Measurements from ENCODE around the gene ANKZF1. TPM values are rescaled to one million over a fixed set of nuclear protein-coding genes. Genes with fewer than 3 reads are reported as not detected.
A peak's percentile ranks its signal among the peaks of the same experiment; 100 is the strongest.

ANKZF1 gene, protein sequence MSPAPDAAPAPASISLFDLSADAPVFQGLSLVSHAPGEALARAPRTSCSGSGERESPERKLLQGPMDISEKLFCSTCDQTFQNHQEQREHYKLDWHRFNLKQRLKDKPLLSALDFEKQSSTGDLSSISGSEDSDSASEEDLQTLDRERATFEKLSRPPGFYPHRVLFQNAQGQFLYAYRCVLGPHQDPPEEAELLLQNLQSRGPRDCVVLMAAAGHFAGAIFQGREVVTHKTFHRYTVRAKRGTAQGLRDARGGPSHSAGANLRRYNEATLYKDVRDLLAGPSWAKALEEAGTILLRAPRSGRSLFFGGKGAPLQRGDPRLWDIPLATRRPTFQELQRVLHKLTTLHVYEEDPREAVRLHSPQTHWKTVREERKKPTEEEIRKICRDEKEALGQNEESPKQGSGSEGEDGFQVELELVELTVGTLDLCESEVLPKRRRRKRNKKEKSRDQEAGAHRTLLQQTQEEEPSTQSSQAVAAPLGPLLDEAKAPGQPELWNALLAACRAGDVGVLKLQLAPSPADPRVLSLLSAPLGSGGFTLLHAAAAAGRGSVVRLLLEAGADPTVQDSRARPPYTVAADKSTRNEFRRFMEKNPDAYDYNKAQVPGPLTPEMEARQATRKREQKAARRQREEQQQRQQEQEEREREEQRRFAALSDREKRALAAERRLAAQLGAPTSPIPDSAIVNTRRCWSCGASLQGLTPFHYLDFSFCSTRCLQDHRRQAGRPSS
- total RNA-seq (10 to 100 TPM; 29.2 to 53.6 TPM), polyA plus RNA-seq (ENCODE audit: insufficient read length in 2 of 2) (10 to 100 TPM; 44.0 to 74.2 TPM)
- long read RNA-seq, donor 1, partial matches to known transcripts, result 0 of 4 reads
- long read RNA-seq, donor 1, other reads (novel, unspliced or antisense), result 0 of 4 reads
- long read RNA-seq, donor 2, partial matches to known transcripts, result 0 of 3 reads
- long read RNA-seq, donor 2, other reads (novel, unspliced or antisense), result 0 of 3 reads
- long read RNA-seq, donor 3, partial matches to known transcripts, result 0 of 3 reads
- long read RNA-seq, donor 3, other reads (novel, unspliced or antisense), result 0 of 3 reads
- long read RNA-seq, donor 4, partial matches to known transcripts, result 8 of 23 reads
- long read RNA-seq, donor 4, other reads (novel, unspliced or antisense), result 0 of 23 reads

DNA sequence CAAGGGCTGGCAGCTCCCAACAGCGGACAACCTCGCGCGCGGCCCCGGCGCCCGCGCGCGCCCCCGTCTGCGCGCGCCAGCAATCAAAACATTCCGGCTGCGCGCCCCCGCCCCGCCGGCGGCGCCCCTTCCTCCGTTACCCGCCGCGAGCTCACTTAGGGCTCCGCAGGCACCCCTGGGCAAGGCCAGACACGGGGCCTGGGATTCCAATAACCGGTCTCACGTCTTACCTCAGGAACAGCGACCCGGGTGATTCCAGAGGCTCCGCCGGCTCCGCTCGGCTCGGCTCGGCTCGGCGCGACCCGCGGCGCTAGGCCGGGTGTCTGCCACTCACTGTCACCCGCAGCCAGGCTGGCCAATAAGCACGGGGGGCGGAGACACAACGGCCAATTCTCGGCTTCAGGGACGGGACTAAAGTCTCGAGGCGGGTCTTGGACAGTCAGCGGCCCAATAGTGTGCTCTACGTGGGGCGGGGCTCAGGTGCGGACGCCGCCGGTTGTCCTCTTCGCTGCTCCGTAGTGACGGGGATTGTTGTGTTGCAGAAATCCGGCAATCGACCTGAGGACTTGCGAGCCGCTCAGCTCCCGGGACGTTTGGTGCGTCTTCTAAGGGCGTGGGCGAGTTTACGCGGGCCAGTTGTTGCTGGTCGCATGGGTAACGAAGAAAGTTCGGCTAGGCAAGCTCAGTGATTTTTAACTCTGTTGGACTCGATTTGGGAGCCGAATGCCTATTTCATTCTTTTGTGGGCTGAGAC lies at the start of gene ANKZF1, which contains the start of gene ATG9A:
Gene ANKZF1 (plus strand): TSS at position 502 of the 754 bp plus-strand sequence. CDS start 452 bp downstream, outside the sequence.
Gene ATG9A (minus strand): TSS at position 332 of the 754 bp plus-strand sequence. CDS start 1,612 bp downstream, outside the sequence.
- Histone ChIP-seq H3K27me3 (ENCODE audit: control insufficient read depth, insufficient read depth, low read length) (no peaks in the 10 kb centered on the region), H3K4me1 (ENCODE audit: control insufficient read depth, insufficient read depth, low read length) (peaks cover 29% of the 10 kb centered on the region), H3K36me3 (ENCODE audit: control insufficient read depth, insufficient read depth, low read length) (peaks cover 48% of the 10 kb centered on the region), H3K27ac (ENCODE audit: low read depth, low read length) (peak within 1 kb of the TSS; percentile 97), H3K4me3 (ENCODE audit: low read depth, low read length) (peak within 1 kb of the TSS; percentile 98), H3K9me3 (ENCODE audit: control insufficient read depth, insufficient read depth, low read length) (no peaks in the 10 kb centered on the region)
- peak; percentile 91 to 100 (median 97) for DNase-seq (ENCODE audit: low read depth in 4 of 6, low spot score in 6 of 6)
- WGBS (ENCODE audit: insufficient coverage), result under 1% methylated on average over 80 of the region's 80 CpGs

DNA sequence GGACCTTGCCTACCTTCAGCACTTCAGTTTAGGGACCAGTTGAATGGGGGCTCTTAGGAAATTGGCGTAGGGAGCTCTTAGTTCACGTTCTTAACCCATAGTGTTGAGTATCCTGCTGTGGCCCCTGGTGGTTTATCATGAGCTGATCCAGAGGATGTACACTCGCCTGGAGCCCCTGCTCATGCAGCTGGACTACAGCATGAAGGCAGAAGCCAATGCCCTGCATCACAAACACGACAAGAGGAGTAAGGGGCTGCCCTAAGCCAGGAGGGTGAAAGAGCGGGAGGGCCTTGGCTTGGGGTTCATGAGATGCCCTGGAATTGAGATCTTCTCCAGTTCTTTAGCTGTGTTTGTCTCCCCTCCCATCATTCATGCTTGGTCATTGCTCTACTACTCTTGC lies 48.6 kb upstream of the ANKZF1 start:
- Histone ChIP-seq H3K9me3 (ENCODE audit: control insufficient read depth, insufficient read depth, low read length) (no peaks in the 10 kb centered on the region), H3K4me1 (ENCODE audit: control insufficient read depth, insufficient read depth, low read length) (peaks cover 32% of the 10 kb centered on the region), H3K27ac (ENCODE audit: low read depth, low read length) (no peak overlapping the region), H3K4me3 (ENCODE audit: low read depth, low read length) (no peak overlapping the region), H3K36me3 (ENCODE audit: control insufficient read depth, insufficient read depth, low read length) (peaks cover 50% of the 10 kb centered on the region), H3K27me3 (ENCODE audit: control insufficient read depth, insufficient read depth, low read length) (no peaks in the 10 kb centered on the region)
- no peak for DNase-seq (ENCODE audit: low read depth in 4 of 6, low spot score in 6 of 6)
- WGBS (ENCODE audit: insufficient coverage), result 85% methylated on average over 4 of the region's 5 CpGs

DNA sequence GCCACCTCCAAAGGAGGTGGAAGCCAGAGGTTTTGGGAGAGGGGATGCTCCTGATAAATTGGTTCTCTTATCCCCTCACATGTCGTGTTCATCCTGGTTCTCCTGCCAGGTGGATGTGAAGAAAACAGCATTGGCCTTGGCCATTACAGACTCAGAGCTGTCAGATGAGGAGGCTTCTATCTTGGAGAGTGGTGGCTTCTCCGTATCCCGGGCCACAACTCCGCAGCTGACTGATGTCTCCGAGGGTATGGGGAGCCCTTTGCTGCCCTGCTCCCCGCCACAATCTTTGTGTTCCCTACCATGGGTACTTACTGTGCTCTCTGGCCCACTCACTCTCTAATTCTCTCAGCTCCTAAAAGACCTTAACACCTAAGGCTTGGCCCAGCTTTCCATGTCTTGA lies 48.1 kb upstream of the ANKZF1 start:
- Histone ChIP-seq H3K36me3 (ENCODE audit: control insufficient read depth, insufficient read depth, low read length) (peaks cover 50% of the 10 kb centered on the region), H3K27ac (ENCODE audit: low read depth, low read length) (no peak overlapping the region), H3K9me3 (ENCODE audit: control insufficient read depth, insufficient read depth, low read length) (no peaks in the 10 kb centered on the region), H3K27me3 (ENCODE audit: control insufficient read depth, insufficient read depth, low read length) (no peaks in the 10 kb centered on the region), H3K4me3 (ENCODE audit: low read depth, low read length) (no peak overlapping the region), H3K4me1 (ENCODE audit: control insufficient read depth, insufficient read depth, low read length) (peaks cover 27% of the 10 kb centered on the region)
- 92% methylated on average over 4 of the region's 6 CpGs for WGBS (ENCODE audit: insufficient coverage)
- no peak for DNase-seq (ENCODE audit: low read depth in 4 of 6, low spot score in 6 of 6)

DNA sequence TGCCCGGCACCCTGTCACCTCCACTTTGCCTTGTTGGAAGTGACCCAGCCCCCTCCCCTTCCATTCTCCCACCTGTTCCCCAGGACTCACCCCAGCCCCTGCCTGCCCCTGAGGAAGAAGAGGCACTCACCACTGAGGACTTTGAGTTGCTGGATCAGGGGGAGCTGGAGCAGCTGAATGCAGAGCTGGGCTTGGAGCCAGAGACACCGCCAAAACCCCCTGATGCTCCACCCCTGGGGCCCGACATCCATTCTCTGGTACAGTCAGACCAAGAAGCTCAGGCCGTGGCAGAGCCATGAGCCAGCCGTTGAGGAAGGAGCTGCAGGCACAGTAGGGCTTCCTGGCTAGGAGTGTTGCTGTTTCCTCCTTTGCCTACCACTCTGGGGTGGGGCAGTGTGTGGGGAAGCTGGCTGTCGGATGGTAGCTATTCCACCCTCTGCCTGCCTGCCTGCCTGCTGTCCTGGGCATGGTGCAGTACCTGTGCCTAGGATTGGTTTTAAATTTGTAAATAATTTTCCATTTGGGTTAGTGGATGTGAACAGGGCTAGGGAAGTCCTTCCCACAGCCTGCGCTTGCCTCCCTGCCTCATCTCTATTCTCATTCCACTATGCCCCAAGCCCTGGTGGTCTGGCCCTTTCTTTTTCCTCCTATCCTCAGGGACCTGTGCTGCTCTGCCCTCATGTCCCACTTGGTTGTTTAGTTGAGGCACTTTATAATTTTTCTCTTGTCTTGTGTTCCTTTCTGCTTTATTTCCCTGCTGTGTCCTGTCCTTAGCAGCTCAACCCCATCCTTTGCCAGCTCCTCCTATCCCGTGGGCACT lies 47.1 kb upstream of the ANKZF1 start:
- Histone ChIP-seq H3K9me3 (ENCODE audit: control insufficient read depth, insufficient read depth, low read length) (no peaks in the 10 kb centered on the region), H3K4me3 (ENCODE audit: low read depth, low read length) (no peak overlapping the region), H3K36me3 (ENCODE audit: control insufficient read depth, insufficient read depth, low read length) (peaks cover 50% of the 10 kb centered on the region), H3K27ac (ENCODE audit: low read depth, low read length) (no peak overlapping the region), H3K27me3 (ENCODE audit: control insufficient read depth, insufficient read depth, low read length) (no peaks in the 10 kb centered on the region), H3K4me1 (ENCODE audit: control insufficient read depth, insufficient read depth, low read length) (peaks cover 24% of the 10 kb centered on the region)
- 53% methylated on average over 4 of the region's 8 CpGs for WGBS (ENCODE audit: insufficient coverage)
- DNase-seq (ENCODE audit: low read depth in 4 of 6, low spot score in 6 of 6), result no peak

DNA sequence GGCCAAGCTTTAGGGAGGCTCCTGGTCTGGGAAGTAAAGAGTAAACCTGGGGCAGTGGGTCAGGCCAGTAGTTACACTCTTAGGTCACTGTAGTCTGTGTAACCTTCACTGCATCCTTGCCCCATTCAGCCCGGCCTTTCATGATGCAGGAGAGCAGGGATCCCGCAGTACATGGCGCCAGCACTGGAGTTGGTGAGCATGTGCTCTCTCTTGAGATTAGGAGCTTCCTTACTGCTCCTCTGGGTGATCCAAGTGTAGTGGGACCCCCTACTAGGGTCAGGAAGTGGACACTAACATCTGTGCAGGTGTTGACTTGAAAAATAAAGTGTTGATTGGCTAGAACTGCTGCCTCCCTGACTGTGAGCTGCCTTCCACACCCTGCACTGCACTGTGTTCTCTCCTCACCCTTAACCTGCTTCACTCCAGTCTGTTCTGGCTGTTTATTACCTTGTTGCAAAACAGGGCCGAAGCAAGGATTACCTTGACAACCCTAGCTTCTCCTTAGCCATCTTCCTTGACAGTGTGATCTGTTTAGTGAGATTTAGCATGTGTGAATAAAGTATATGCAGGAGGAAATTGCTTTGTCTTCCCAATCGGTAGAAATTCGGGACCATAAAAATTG lies 46.3 kb upstream of the ANKZF1 start:
- Histone ChIP-seq H3K4me1 (ENCODE audit: control insufficient read depth, insufficient read depth, low read length) (peaks cover 22% of the 10 kb centered on the region), H3K9me3 (ENCODE audit: control insufficient read depth, insufficient read depth, low read length) (no peaks in the 10 kb centered on the region), H3K36me3 (ENCODE audit: control insufficient read depth, insufficient read depth, low read length) (peaks cover 50% of the 10 kb centered on the region), H3K4me3 (ENCODE audit: low read depth, low read length) (no peak overlapping the region), H3K27ac (ENCODE audit: low read depth, low read length) (no peak overlapping the region), H3K27me3 (ENCODE audit: control insufficient read depth, insufficient read depth, low read length) (no peaks in the 10 kb centered on the region)
- 100% methylated on average over 4 of the region's 6 CpGs for WGBS (ENCODE audit: insufficient coverage)
- no peak for DNase-seq (ENCODE audit: low read depth in 4 of 6, low spot score in 6 of 6)

DNA sequence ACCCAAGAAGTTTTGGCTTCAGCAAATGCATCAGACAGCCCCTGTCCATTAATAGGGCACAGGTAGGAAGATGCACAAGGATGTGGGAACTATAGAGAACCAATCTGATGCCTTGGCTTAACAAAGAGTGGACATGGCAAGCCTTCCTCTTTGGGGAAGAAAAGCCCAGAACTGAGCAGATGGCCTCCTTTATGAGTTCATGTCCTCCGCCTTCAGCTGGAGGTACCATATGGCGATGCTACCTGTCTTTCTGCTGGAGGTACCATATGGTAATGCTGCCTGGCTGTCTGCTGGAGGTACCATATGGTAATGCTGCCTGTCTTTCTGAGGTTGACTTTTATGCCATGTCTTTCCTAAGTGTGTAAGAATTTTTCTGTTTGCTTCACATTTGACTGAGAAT lies 45.5 kb upstream of the ANKZF1 start:
- H3K9me3 ChIP-seq (ENCODE audit: control insufficient read depth, insufficient read depth, low read length), result no peaks in the 10 kb centered on the region
- H3K27me3 ChIP-seq (ENCODE audit: control insufficient read depth, insufficient read depth, low read length), result no peaks in the 10 kb centered on the region
- WGBS (ENCODE audit: insufficient coverage), result 92% methylated on average over 2 of the region's 2 CpGs
- no peak for DNase-seq (ENCODE audit: low read depth in 4 of 6, low spot score in 6 of 6)
- H3K4me3 ChIP-seq (ENCODE audit: low read depth, low read length), result no peak overlapping the region
- H3K4me1 ChIP-seq (ENCODE audit: control insufficient read depth, insufficient read depth, low read length), result peaks cover 16% of the 10 kb centered on the region
- peaks cover 50% of the 10 kb centered on the region for H3K36me3 ChIP-seq (ENCODE audit: control insufficient read depth, insufficient read depth, low read length)
- no peak overlapping the region for H3K27ac ChIP-seq (ENCODE audit: low read depth, low read length)

DNA sequence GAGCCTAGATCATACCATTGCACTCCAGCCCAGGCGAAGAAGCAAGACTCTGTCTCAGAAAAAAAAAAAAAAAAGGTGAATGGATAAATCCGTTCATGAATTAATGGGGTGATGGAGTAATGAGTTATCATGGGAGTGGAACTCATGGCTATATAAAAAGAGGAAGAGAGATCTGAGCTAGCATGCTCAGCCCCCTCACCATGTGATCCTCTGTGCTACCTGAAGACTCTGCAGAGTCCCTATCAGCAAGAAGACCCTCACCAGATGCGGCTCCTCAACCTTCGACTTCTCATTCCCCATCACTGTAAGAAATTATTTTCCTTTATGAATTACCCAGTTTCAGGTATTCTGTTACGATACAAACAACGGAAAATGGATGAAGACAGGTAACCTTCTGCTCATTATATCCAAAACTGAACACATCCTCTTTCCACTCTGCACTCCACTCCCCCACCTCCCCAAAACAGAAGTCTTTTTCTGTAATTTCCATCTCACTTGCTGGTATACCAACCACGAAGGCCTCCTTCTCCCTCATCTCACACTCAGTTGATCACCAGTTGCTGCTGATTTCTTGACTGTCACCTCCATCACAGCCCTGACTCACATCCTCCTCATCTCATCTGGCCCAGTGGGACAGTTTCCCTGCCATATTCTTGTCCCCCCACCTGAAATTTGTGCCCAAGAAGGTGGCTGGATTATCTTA lies 42.7 kb upstream of the ANKZF1 start:
- Histone ChIP-seq H3K27ac (ENCODE audit: low read depth, low read length) (no peak overlapping the region), H3K4me3 (ENCODE audit: low read depth, low read length) (no peak overlapping the region), H3K9me3 (ENCODE audit: control insufficient read depth, insufficient read depth, low read length) (no peaks in the 10 kb centered on the region), H3K4me1 (ENCODE audit: control insufficient read depth, insufficient read depth, low read length) (peaks cover 7% of the 10 kb centered on the region), H3K27me3 (ENCODE audit: control insufficient read depth, insufficient read depth, low read length) (no peaks in the 10 kb centered on the region), H3K36me3 (ENCODE audit: control insufficient read depth, insufficient read depth, low read length) (peaks cover 24% of the 10 kb centered on the region)
- no peak for DNase-seq (ENCODE audit: low read depth in 4 of 6, low spot score in 6 of 6)
- 89% methylated on average over 5 of the region's 7 CpGs for WGBS (ENCODE audit: insufficient coverage)

DNA sequence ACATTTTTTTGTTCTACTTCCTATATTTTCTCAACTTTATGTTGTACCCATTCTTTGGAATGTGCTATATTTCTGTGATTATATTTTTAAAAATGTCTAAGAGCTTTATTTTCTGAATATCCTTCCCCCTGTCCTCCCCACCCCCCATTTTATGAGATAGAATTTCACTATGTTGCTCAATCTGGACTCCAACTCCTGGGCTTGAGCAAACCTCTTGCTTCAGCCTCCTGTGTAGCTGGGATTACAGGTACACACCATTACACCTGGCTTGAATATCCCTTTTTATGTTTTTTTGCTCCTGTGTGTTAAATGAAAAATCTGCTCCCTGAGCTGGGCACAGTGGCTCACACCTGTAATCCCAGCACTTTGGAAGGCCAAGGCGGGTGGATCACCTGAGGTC lies 32.2 kb upstream of the ANKZF1 start:
- Histone ChIP-seq H3K27me3 (ENCODE audit: control insufficient read depth, insufficient read depth, low read length) (no peaks in the 10 kb centered on the region), H3K4me3 (ENCODE audit: low read depth, low read length) (no peak overlapping the region), H3K36me3 (ENCODE audit: control insufficient read depth, insufficient read depth, low read length) (no peaks in the 10 kb centered on the region), H3K27ac (ENCODE audit: low read depth, low read length) (no peak overlapping the region), H3K9me3 (ENCODE audit: control insufficient read depth, insufficient read depth, low read length) (no peaks in the 10 kb centered on the region), H3K4me1 (ENCODE audit: control insufficient read depth, insufficient read depth, low read length) (peaks cover 3% of the 10 kb centered on the region)
- DNase-seq (ENCODE audit: low read depth in 4 of 6, low spot score in 6 of 6), result no peak
- no CpG with 5 or more reads among the region's 1 CpG for WGBS (ENCODE audit: insufficient coverage)
